Measurements from ENCODE around the gene SPPL2B. TPM values are rescaled to one million over a fixed set of nuclear protein-coding genes. Genes with fewer than 3 reads are reported as not detected.

Gene SPPL2B
- total RNA-seq, 4 donors from 2014 or later, result 149 to 367 (median 242) TPM

- H3K9me3 ChIP-seq, result no peaks in the 10 kb centered on the region
- H3K4me3 ChIP-seq, result no peak overlapping the region
- no peaks in the 10 kb centered on the region for H3K36me3 ChIP-seq
- DNase-seq, result no peak
- in situ Hi-C loops (cut with MboI; ENCODE audit: low pct_ligation_motif_present in 1 of 4, low pct_unique_long_range_greater_than_20kb in 1 of 4, low sequenced_read_pairs in 3 of 4) (loop anchor here in 2 of 4 donors (25.0 kb wide), 1 partner anchor 100 kb away; no protein-coding TSS in a partner anchor), intact Hi-C loops (cut with DNase I; ENCODE audit: low total_unique reads) (loop anchor here (10.0 kb wide), 1 partner anchor 1897 kb away; the partner anchor contains the start of genes ANKRD24 and SIRT6)
- peaks cover 3 to 28% (median 20%) of the 10 kb centered on the region in 4 donors for H3K4me1 ChIP-seq
- H3K27ac ChIP-seq, result no peak overlapping the region
- no peak for TF ChIP-seq POLR2AphosphoS5 (IDR thresholded peaks at IDR 0.05)
- no peak for TF ChIP-seq EP300 (IDR thresholded peaks at IDR 0.05; ENCODE audit: low read depth)
- no peak for TF ChIP-seq CTCF (IDR thresholded peaks at IDR 0.05)
- TF ChIP-seq POLR2A (IDR thresholded peaks at IDR 0.05), result no peak
- peaks cover 71% of the 10 kb centered on the region for H3K27me3 ChIP-seq
- WGBS, 2 donors (ENCODE audit: low coverage in 1 of 2), result 65% methylated on average over 13 of the region's 13 CpGs; no CpG with 5 or more reads in 1 of the 2 donors
Measured at GRCh38 chr19:2287585-2288337, 40.7 kb upstream of the SPPL2B start.

DNA sequence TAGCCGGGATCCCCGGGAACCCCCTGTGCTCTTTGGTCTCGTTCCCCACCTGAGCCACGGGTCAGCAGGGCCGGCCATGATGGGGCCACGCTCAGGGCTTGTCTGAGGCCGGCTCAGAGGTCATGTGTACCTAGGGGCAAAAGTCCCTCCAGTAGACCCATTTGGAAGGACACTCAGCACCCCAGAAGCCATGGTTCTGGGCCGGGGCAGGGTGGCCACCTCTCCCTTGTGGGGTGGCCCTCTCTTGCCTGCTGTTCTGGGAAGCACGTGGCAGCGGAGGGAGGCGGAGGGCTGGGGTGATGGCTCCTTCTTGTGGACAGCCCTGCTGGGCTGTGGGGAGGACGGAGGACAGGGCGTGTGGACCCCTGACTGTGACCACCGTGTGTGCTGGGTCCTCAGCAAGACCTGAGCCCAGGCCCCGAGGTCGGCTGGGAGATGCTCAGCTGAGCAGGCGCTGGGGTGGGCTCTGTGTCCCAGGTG, 40.1 kb upstream of the SPPL2B start:
- no peaks in the 10 kb centered on the region for H3K36me3 ChIP-seq
- no peak overlapping the region for H3K4me3 ChIP-seq
- no peaks in the 10 kb centered on the region for H3K9me3 ChIP-seq
- intact Hi-C loops (cut with DNase I; ENCODE audit: low total_unique reads) (loop anchor here (10.0 kb wide), 1 partner anchor 1896 kb away; the partner anchor contains the start of genes ANKRD24 and SIRT6), in situ Hi-C loops (cut with MboI; ENCODE audit: low pct_ligation_motif_present in 1 of 4, low pct_unique_long_range_greater_than_20kb in 1 of 4, low sequenced_read_pairs in 3 of 4) (loop anchor here in 2 of 4 donors (25.0 kb wide), 1 partner anchor 99 kb away; no protein-coding TSS in a partner anchor)
- no peak for DNase-seq
- peaks cover 3 to 28% (median 20%) of the 10 kb centered on the region in 4 donors for H3K4me1 ChIP-seq
- no peak overlapping the region for H3K27ac ChIP-seq
- peaks cover 71% of the 10 kb centered on the region for H3K27me3 ChIP-seq
- TF ChIP-seq POLR2A (IDR thresholded peaks at IDR 0.05), result no peak
- TF ChIP-seq CTCF (IDR thresholded peaks at IDR 0.05), result no peak
- TF ChIP-seq EP300 (IDR thresholded peaks at IDR 0.05; ENCODE audit: low read depth), result no peak
- no peak for TF ChIP-seq POLR2AphosphoS5 (IDR thresholded peaks at IDR 0.05)
- 74% methylated on average over 14 of the region's 17 CpGs; no CpG with 5 or more reads in 1 of the 2 donors for WGBS, 2 donors (ENCODE audit: low coverage in 1 of 2)

- H3K4me1 ChIP-seq, result peaks cover 3 to 28% (median 21%) of the 10 kb centered on the region in 4 donors
- TF ChIP-seq EP300 (IDR thresholded peaks at IDR 0.05; ENCODE audit: low read depth) (no peak), POLR2A (IDR thresholded peaks at IDR 0.05) (no peak), CTCF (IDR thresholded peaks at IDR 0.05) (no peak), POLR2AphosphoS5 (IDR thresholded peaks at IDR 0.05) (no peak)
- H3K27ac ChIP-seq, result peak overlapping the region; percentile 18 to 65 (median 55)
- peaks cover 71% of the 10 kb centered on the region for H3K27me3 ChIP-seq
- H3K9me3 ChIP-seq, result no peaks in the 10 kb centered on the region
- peak overlapping the region in 1 of 4 donors; percentile 46 for H3K4me3 ChIP-seq
- no peak for DNase-seq
- in situ Hi-C loops (cut with MboI; ENCODE audit: low pct_ligation_motif_present in 1 of 4, low pct_unique_long_range_greater_than_20kb in 1 of 4, low sequenced_read_pairs in 3 of 4), result loop anchor here in 2 of 4 donors (25.0 kb wide), 1 partner anchor 98 kb away; no protein-coding TSS in a partner anchor
- intact Hi-C loops (cut with DNase I; ENCODE audit: low total_unique reads), result loop anchor here (10.0 kb wide), 1 partner anchor 1896 kb away; the partner anchor contains the start of genes ANKRD24 and SIRT6
- no peaks in the 10 kb centered on the region for H3K36me3 ChIP-seq
- 37% methylated on average over 24 of the region's 28 CpGs; no CpG with 5 or more reads in 1 of the 2 donors for WGBS, 2 donors (ENCODE audit: low coverage in 1 of 2)
Measured at GRCh38 chr19:2288818-2289713, 39.4 kb upstream of the SPPL2B start.
